Panc1 (cell line): ENCODE results near the gene SLC2A4RG. TPM values are rescaled to one million over a fixed set of nuclear protein-coding genes. Genes with fewer than 3 reads are reported as not detected.

Experiments
- ATAC-seq: fragments of 200-7000 bp; cut with Tn5 transposase; 2 replicates; pipeline ENCODE4 v1.9.1; 2020; ENCODE audit warnings: mild to moderate bottlenecking, moderate library complexity
- BruUV-seq: library from RNA; stranded (reverse); fragments of 400-500 nt; replicated peaks from 2 replicates; lab custom pipeline; 2021; lab: Mats Ljungman, UMichigan
- CTCF ChIA-PET: fragments of 300-600 bp; sonication (Branson Sonifier 250); formaldehyde crosslinking; loops from one replicate; lab custom pipeline; 2022; ENCODE audit warnings: antibody characterized with exemption; lab: Charles Lee
- POLR2A ChIA-PET: fragments of 300-600 bp; sonication (Branson Sonifier 250); formaldehyde crosslinking; loops from one replicate; lab custom pipeline; 2022; ENCODE audit warnings: antibody characterized with exemption; lab: Charles Lee
- DNase-seq: peaks from one replicate; pipeline ENCODE4 v3.0.0-alpha.2; 2010; ENCODE audit warnings: low read depth, low spot score
- H3K27ac ChIP-seq: 2 replicates; pipeline ENCODE4 v1.5.1; 2011; ENCODE audit warnings: mild to moderate bottlenecking, low read length, inconsistent platforms
- H3K27me3 ChIP-seq: fragments of 200-500 bp; sonication (Bioruptor generic); 2 replicates; pipeline ENCODE4 v1.6.0; 2014; ENCODE audit warnings: low read length, inconsistent platforms; ENCODE audit not compliant: control insufficient read depth, insufficient read depth
- H3K36me3 ChIP-seq: fragments of 200-500 bp; sonication (Bioruptor generic); 2 replicates; pipeline ENCODE4 v1.5.1; 2014; ENCODE audit warnings: inconsistent platforms, mild to moderate bottlenecking, low read length, moderate library complexity; ENCODE audit not compliant: control insufficient read depth, insufficient read depth
- H3K4me1 ChIP-seq: 2 replicates; pipeline ENCODE4 v1.5.1; 2011; ENCODE audit warnings: inconsistent platforms, mild to moderate bottlenecking, low read length, moderate library complexity; ENCODE audit not compliant: control insufficient read depth, insufficient read depth
- H3K4me3 ChIP-seq, 2 experiments: 2 replicates each; pipeline ENCODE4 v1.5.1; 2011 to 2012; ENCODE audit warnings: low read depth in 2 of 2, low read length in 2 of 2, mild to moderate bottlenecking in 2 of 2, inconsistent platforms in 1 of 2, moderate library complexity in 1 of 2
- H3K9me3 ChIP-seq: fragments of 200-500 bp; sonication (Bioruptor generic); 2 replicates; pipeline ENCODE4 v1.5.1; 2014; ENCODE audit warnings: low read depth, mild to moderate bottlenecking, inconsistent platforms, low read length, moderate library complexity; ENCODE audit not compliant: control insufficient read depth, insufficient read depth
- CTCF ChIP-seq: fragments of 450-650 bp; IDR thresholded peaks from 2 replicates; pipeline ENCODE4 v1.5.1; 2017; ENCODE audit warnings: mild to moderate bottlenecking
- POLR2AphosphoS5 ChIP-seq: IDR thresholded peaks from 2 replicates; pipeline ENCODE4 v1.6.1; 2012; ENCODE audit warnings: mild to moderate bottlenecking, low read depth, low read length, moderate library complexity
- REST ChIP-seq, 2 experiments: IDR thresholded peaks; 2 replicates each; pipeline ENCODE4 v1.6.1; 2011 to 2012; ENCODE audit warnings: low read depth in 2 of 2, control low read depth in 1 of 2, low read length in 1 of 2, mild to moderate bottlenecking in 1 of 2, moderate library complexity in 1 of 2; ENCODE audit not compliant: insufficient read depth in 1 of 2
- SIN3A ChIP-seq: IDR thresholded peaks from 2 replicates; pipeline ENCODE4 v1.6.1; 2012; ENCODE audit warnings: low read depth, mild to moderate bottlenecking, low read length, moderate library complexity, borderline replicate concordance; ENCODE audit not compliant: insufficient read depth
- TCF7L2 ChIP-seq: IDR thresholded peaks from 2 replicates; pipeline ENCODE4 v1.6.1; 2011; ENCODE audit warnings: mild to moderate bottlenecking, low read depth, low read length, inconsistent platforms
- in situ Hi-C: cut with HindIII; loops from 2 replicates; pipeline ENCODE4 v1.10.0; 2016; ENCODE audit warnings: low sequenced_read_pairs, low pct_unique_long_range_greater_than_20kb
- intact Hi-C: fragments of 100-400 bp; cut with micrococcal nuclease; formaldehyde crosslinking; loops from one replicate; pipeline ENCODE4 v1.10.0; 2022; ENCODE audit not compliant: unreplicated experiment
- total RNA-seq: library from RNA; stranded (reverse); gene quantifications from one replicate; pipeline ENCODE4 v1.2.1, GENCODE V29; 2021; ENCODE audit not compliant: unreplicated experiment

SLC2A4RG gene
- total RNA-seq, 1 experiment from 2014 or later, result 166 TPM

GRCh38 chr20:63785691-63786131, 46.1 kb downstream of the SLC2A4RG start:
- no peak for ATAC-seq
- no TSS peak for BruUV-seq
- H3K9me3 ChIP-seq, result no peaks in the 10 kb centered on the region
- TF ChIP-seq POLR2AphosphoS5 (no peak), REST (IDR thresholded peaks at IDR 0.05; ENCODE audit: insufficient read depth in 1 of 2, low read depth in 2 of 2, low read length in 1 of 2) (no peak), CTCF (no peak), SIN3A (no peak), TCF7L2 (no peak)
- H3K4me3 ChIP-seq, result no peak overlapping the region
- H3K27ac ChIP-seq, result no peak overlapping the region
- POLR2A ChIA-PET, result no interaction called here
- no peak for DNase-seq
- in situ Hi-C loops, result no loop called here
- H3K36me3 ChIP-seq, result no peaks in the 10 kb centered on the region
- no peaks in the 10 kb centered on the region for H3K4me1 ChIP-seq
- CTCF ChIA-PET, result no interaction called here
- no peaks in the 10 kb centered on the region for H3K27me3 ChIP-seq
- intact Hi-C loops, result no loop called here

- Histone ChIP-seq H3K27ac (no peak overlapping the region), H3K27me3 (no peaks in the 10 kb centered on the region), H3K4me3 (no peak overlapping the region), H3K9me3 (no peaks in the 10 kb centered on the region), H3K4me1 (no peaks in the 10 kb centered on the region), H3K36me3 (no peaks in the 10 kb centered on the region)
- ATAC-seq (no peak), DNase-seq (no peak)
- intact Hi-C loops, result no loop called here
- BruUV-seq, result no TSS peak
- in situ Hi-C loops, result no loop called here
- CTCF ChIA-PET, result no interaction called here
- TF ChIP-seq CTCF (no peak), SIN3A (no peak), TCF7L2 (no peak), POLR2AphosphoS5 (no peak), REST (IDR thresholded peaks at IDR 0.05; ENCODE audit: insufficient read depth in 1 of 2, low read depth in 2 of 2, low read length in 1 of 2) (no peak)
- POLR2A ChIA-PET, result no interaction called here
Observed at GRCh38 chr20:63787302-63787701, 47.7 kb downstream of the SLC2A4RG start.
